GM23338 (cell line): ENCODE measurements around the gene BUB1B. TPM values are rescaled to one million over a fixed set of nuclear protein-coding genes. Genes with fewer than 3 reads are reported as not detected.

Experiments
- ATAC-seq: fragments of 200-7000 bp; cut with Tn5 transposase; 3 replicates; pipeline ENCODE4 v1.9.1; 2020
- DNase-seq: peaks from one replicate; pipeline ENCODE4 v3.0.0-alpha.2; 2015; ENCODE audit warnings: low spot score
- H2AFZ ChIP-seq: fragments of 200-600 bp; sonication (generic); 2 replicates; pipeline ENCODE4 v1.8.0; 2016; ENCODE audit warnings: antibody characterized with exemption, mild to moderate bottlenecking, moderate library complexity
- H3F3A ChIP-seq: fragments of 200-600 bp; sonication (generic); replicated peaks from 2 replicates; pipeline ENCODE4 v1.8.0; 2017; ENCODE audit warnings: antibody characterized with exemption, mixed run types, low read depth
- H3K27ac ChIP-seq: fragments of 200-600 bp; sonication (generic); 2 replicates; pipeline ENCODE4 v1.6.1; 2016; ENCODE audit warnings: low read depth
- H3K27me3 ChIP-seq: fragments of 200-600 bp; sonication (generic); 2 replicates; pipeline ENCODE4 v1.8.0; 2016; ENCODE audit warnings: mild to moderate bottlenecking, mixed run types, moderate library complexity; ENCODE audit not compliant: insufficient read depth
- H3K36me3 ChIP-seq: fragments of 200-600 bp; sonication (generic); 2 replicates; pipeline ENCODE4 v1.8.0; 2016; ENCODE audit warnings: mild to moderate bottlenecking; ENCODE audit not compliant: insufficient read depth
- H3K4me1 ChIP-seq: fragments of 200-600 bp; sonication (generic); 2 replicates; pipeline ENCODE4 v1.8.0; 2016; ENCODE audit warnings: mild to moderate bottlenecking, moderate library complexity; ENCODE audit not compliant: insufficient read depth
- H3K4me2 ChIP-seq: fragments of 200-600 bp; sonication (generic); 2 replicates; pipeline ENCODE4 v1.7.1; 2017; ENCODE audit warnings: mixed run types
- H3K4me3 ChIP-seq: fragments of 200-600 bp; sonication (generic); 2 replicates; pipeline ENCODE4 v1.6.1; 2016; ENCODE audit warnings: mixed run types
- H3K79me2 ChIP-seq: fragments of 200-600 bp; sonication (generic); replicated peaks from 2 replicates; pipeline ENCODE4 v1.8.0; 2017; ENCODE audit warnings: mild to moderate bottlenecking; ENCODE audit not compliant: insufficient read depth
- H3K9me2 ChIP-seq: fragments of 200-600 bp; sonication (generic); 2 replicates; pipeline ENCODE4 v1.8.0; 2017; ENCODE audit not compliant: insufficient read depth
- H4K20me1 ChIP-seq: fragments of 200-600 bp; sonication (generic); replicated peaks from 2 replicates; pipeline ENCODE4 v1.8.0; 2017; ENCODE audit warnings: mild to moderate bottlenecking; ENCODE audit not compliant: insufficient read depth
- H3K27ac Mint-ChIP-seq: 2 replicates; pipeline ENCODE4 v1.8.0; 2020; ENCODE audit warnings: inconsistent platforms, mild to moderate bottlenecking, moderate library complexity, mixed read lengths
- H3K27me3 Mint-ChIP-seq: 3 replicates; pipeline ENCODE4 v1.8.0; 2022; ENCODE audit warnings: low read depth, mild to moderate bottlenecking, moderate library complexity, mixed read lengths, inconsistent platforms; ENCODE audit not compliant: insufficient read depth, poor library complexity
- H3K36me3 Mint-ChIP-seq: 3 replicates; pipeline ENCODE4 v1.8.0; 2021; ENCODE audit warnings: low read depth, mild to moderate bottlenecking, inconsistent platforms, moderate library complexity, mixed read lengths
- H3K4me1 Mint-ChIP-seq: 3 replicates; pipeline ENCODE4 v1.8.0; 2020; ENCODE audit warnings: mild to moderate bottlenecking, inconsistent platforms, mixed read lengths
- H3K4me3 Mint-ChIP-seq: 3 replicates; pipeline ENCODE4 v1.8.0; 2021; ENCODE audit warnings: moderate library complexity, mild to moderate bottlenecking, inconsistent platforms, mixed read lengths
- H3K9me3 Mint-ChIP-seq: 3 replicates; pipeline ENCODE4 v1.8.0; 2020; ENCODE audit warnings: moderate library complexity, mild to moderate bottlenecking, inconsistent platforms, mixed read lengths
- CREB1 ChIP-seq: fragments of 250-450 bp; sonication (Bioruptor Pico); IDR thresholded peaks from 2 replicates; pipeline ENCODE4 v1.5.0; 2020; ENCODE audit warnings: low read depth, mild to moderate bottlenecking, moderate library complexity
- CTCF ChIP-seq, 2 experiments: fragments of 200-600 bp in 1 of 2; sonication (generic) in 1 of 2; conservative IDR thresholded peaks; 2 replicates each; pipeline versions ENCODE4 v1.5.1 to v1.6.1; 2016 to 2017; ENCODE audit warnings: antibody characterized with exemption in 2 of 2, low read depth in 2 of 2, mild to moderate bottlenecking in 2 of 2, moderate library complexity in 1 of 2
- ETS1 ChIP-seq: IDR thresholded peaks from 2 replicates; pipeline ENCODE4 v1.6.1; 2016; ENCODE audit warnings: antibody characterized with exemption
- EZH2 ChIP-seq: fragments of 200-600 bp; sonication (generic); IDR thresholded peaks from one replicate; pipeline ENCODE4 v1.8.0; 2017; ENCODE audit warnings: antibody characterized with exemption, mild to moderate bottlenecking, low read depth; ENCODE audit not compliant: unreplicated experiment
- EZH2phosphoT487 ChIP-seq: fragments of 200-600 bp; sonication (generic); IDR thresholded peaks from one replicate; pipeline ENCODE4 v1.8.1; 2018; ENCODE audit warnings: antibody characterized with exemption; ENCODE audit not compliant: unreplicated experiment
- JUNB ChIP-seq: IDR thresholded peaks from one replicate; pipeline ENCODE4 v1.6.1; 2016; ENCODE audit warnings: antibody characterized with exemption; ENCODE audit not compliant: unreplicated experiment
- NANOG ChIP-seq: IDR thresholded peaks from 2 replicates; pipeline ENCODE4 v1.6.1; 2016; ENCODE audit warnings: antibody characterized with exemption, borderline replicate concordance
- POLR2AphosphoS5 ChIP-seq: IDR thresholded peaks from 2 replicates; pipeline ENCODE4 v1.6.1; 2016; ENCODE audit warnings: antibody characterized with exemption, low read depth
- STAT1 ChIP-seq: IDR thresholded peaks from one replicate; pipeline ENCODE4 v1.6.1; 2016; ENCODE audit warnings: antibody characterized with exemption; ENCODE audit not compliant: unreplicated experiment
- ZNF331 ChIP-seq: fragments of 250-450 bp; sonication (Bioruptor Pico); IDR thresholded peaks from 2 replicates; pipeline ENCODE4 v1.5.0; 2020; ENCODE audit warnings: low read depth, mild to moderate bottlenecking, moderate library complexity
- polyA plus RNA-seq: library from polyadenylated mRNA; unstranded; fragments of >200 nt; fragmentation: Nextera tagmentation; extraction: Ambion mirVana; gene quantifications from 2 replicates; pipeline ENCODE4 v1.2.1, GENCODE V29; 2016
- total RNA-seq: library from RNA; depleted of rRNA; stranded (reverse); fragments of >200 nt; shearing (Covaris generic); gene quantifications from 2 replicates; pipeline ENCODE4 v1.2.3, GENCODE V29; 2014
- TF ChIP-seq, protein P1 (sequence below): fragments of 250-450 bp; sonication (Bioruptor Pico); IDR thresholded peaks from 2 replicates; pipeline ENCODE4 v1.5.0; 2020; ENCODE audit warnings: mild to moderate bottlenecking, moderate library complexity
- TF ChIP-seq, protein P2 (sequence below): IDR thresholded peaks from one replicate; pipeline ENCODE4 v1.6.1; 2018; ENCODE audit warnings: antibody characterized with exemption; ENCODE audit not compliant: unreplicated experiment

The BUB1B gene
- total and polyA plus RNA-seq, 2 experiments from 2014 or later: 77.7 to 160 TPM

DNA sequence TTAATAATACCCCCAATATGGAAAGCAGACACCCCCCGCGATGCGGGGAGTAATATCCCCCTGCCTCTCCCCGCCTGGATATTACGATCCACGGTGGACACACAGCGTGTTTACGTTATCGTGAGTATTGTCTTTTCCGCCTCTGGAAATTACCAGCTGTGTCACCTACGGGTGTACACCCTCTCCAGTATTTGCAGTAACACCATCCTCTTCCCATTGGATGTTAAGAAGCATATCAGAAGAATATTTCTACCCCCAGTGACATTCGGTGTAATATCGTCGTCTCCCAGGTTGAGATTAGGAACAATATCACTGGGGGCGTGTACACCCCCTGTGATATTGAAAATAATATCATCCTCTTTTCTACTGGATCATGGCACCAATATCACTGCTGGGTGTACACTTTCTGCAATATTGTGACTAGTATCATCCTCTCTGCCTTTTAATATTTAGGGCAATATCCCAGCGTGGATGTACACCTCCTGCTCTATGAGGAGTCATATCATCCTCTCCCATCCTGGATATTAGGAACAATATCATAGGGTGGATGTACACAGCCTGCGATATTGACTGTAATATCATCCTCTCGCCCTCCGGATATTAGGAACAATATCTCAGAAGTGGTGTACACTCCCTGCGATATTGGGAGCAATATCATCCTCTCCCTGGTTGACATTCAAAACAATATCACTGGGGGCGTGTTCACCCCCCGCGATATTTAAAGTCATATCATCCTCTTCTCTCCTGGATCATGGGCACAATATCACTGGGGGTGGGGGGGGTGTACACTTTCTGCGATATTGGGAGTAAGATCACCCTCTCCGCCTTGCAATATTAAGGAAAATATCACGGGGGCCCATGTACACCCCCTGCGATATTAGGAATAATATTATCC lies 31.9 kb upstream of the BUB1B start:
- no peaks in the 10 kb centered on the region; the same call in 1 of the 2 replicates for H3F3A ChIP-seq
- H3K36me3 ChIP-seq: no peaks in the 10 kb centered on the region
- H3K9me2 ChIP-seq: no peaks in the 10 kb centered on the region
- no peak for DNase-seq
- H3K27ac ChIP-seq: no peak overlapping the region
- peaks cover 6% of the 10 kb centered on the region for H3K27me3 Mint-ChIP-seq
- H3K4me3 Mint-ChIP-seq: no peak overlapping the region
- no peak overlapping the region for H2AFZ ChIP-seq
- no peaks in the 10 kb centered on the region; the same call in 2 of the 3 replicates for H3K9me3 Mint-ChIP-seq
- H3K4me1 Mint-ChIP-seq: peaks cover 19% of the 10 kb centered on the region
- TF ChIP-seq CTCF (conservative IDR thresholded peaks at IDR 0.05; ENCODE audit: low read depth in 2 of 2) (no peak), ZNF331 (CRISPR knock-in tag) (no peak), CREB1 (no peak), NANOG (no peak), POLR2AphosphoS5 (no peak), EZH2phosphoT487 (no peak), ETS1 (no peak), JUNB (no peak), STAT1 (no peak), EZH2 (no peak)
- TF ChIP-seq, protein P1, sequence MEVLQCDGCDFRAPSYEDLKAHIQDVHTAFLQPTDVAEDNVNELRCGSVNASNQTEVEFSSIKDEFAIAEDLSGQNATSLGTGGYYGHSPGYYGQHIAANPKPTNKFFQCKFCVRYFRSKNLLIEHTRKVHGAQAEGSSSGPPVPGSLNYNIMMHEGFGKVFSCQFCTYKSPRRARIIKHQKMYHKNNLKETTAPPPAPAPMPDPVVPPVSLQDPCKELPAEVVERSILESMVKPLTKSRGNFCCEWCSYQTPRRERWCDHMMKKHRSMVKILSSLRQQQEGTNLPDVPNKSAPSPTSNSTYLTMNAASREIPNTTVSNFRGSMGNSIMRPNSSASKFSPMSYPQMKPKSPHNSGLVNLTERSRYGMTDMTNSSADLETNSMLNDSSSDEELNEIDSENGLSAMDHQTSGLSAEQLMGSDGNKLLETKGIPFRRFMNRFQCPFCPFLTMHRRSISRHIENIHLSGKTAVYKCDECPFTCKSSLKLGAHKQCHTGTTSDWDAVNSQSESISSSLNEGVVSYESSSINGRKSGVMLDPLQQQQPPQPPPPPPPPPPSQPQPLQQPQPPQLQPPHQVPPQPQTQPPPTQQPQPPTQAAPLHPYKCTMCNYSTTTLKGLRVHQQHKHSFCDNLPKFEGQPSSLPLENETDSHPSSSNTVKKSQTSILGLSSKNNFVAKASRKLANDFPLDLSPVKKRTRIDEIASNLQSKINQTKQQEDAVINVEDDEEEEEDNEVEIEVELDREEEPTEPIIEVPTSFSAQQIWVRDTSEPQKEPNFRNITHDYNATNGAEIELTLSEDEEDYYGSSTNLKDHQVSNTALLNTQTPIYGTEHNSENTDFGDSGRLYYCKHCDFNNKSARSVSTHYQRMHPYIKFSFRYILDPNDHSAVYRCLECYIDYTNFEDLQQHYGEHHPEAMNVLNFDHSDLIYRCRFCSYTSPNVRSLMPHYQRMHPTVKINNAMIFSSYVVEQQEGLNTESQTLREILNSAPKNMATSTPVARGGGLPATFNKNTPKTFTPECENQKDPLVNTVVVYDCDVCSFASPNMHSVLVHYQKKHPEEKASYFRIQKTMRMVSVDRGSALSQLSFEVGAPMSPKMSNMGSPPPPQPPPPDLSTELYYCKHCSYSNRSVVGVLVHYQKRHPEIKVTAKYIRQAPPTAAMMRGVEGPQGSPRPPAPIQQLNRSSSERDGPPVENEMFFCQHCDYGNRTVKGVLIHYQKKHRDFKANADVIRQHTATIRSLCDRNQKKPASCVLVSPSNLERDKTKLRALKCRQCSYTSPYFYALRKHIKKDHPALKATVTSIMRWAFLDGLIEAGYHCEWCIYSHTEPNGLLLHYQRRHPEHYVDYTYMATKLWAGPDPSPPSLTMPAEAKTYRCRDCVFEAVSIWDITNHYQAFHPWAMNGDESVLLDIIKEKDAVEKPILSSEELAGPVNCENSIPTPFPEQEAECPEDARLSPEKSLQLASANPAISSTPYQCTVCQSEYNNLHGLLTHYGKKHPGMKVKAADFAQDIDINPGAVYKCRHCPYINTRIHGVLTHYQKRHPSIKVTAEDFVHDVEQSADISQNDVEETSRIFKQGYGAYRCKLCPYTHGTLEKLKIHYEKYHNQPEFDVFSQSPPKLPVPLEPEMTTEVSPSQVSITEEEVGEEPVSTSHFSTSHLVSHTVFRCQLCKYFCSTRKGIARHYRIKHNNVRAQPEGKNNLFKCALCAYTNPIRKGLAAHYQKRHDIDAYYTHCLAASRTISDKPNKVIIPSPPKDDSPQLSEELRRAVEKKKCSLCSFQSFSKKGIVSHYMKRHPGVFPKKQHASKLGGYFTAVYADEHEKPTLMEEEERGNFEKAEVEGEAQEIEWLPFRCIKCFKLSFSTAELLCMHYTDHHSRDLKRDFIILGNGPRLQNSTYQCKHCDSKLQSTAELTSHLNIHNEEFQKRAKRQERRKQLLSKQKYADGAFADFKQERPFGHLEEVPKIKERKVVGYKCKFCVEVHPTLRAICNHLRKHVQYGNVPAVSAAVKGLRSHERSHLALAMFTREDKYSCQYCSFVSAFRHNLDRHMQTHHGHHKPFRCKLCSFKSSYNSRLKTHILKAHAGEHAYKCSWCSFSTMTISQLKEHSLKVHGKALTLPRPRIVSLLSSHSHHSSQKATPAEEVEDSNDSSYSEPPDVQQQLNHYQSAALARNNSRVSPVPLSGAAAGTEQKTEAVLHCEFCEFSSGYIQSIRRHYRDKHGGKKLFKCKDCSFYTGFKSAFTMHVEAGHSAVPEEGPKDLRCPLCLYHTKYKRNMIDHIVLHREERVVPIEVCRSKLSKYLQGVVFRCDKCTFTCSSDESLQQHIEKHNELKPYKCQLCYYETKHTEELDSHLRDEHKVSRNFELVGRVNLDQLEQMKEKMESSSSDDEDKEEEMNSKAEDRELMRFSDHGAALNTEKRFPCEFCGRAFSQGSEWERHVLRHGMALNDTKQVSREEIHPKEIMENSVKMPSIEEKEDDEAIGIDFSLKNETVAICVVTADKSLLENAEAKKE (CRISPR knock-in tag): no peak
- TF ChIP-seq, protein P2, sequence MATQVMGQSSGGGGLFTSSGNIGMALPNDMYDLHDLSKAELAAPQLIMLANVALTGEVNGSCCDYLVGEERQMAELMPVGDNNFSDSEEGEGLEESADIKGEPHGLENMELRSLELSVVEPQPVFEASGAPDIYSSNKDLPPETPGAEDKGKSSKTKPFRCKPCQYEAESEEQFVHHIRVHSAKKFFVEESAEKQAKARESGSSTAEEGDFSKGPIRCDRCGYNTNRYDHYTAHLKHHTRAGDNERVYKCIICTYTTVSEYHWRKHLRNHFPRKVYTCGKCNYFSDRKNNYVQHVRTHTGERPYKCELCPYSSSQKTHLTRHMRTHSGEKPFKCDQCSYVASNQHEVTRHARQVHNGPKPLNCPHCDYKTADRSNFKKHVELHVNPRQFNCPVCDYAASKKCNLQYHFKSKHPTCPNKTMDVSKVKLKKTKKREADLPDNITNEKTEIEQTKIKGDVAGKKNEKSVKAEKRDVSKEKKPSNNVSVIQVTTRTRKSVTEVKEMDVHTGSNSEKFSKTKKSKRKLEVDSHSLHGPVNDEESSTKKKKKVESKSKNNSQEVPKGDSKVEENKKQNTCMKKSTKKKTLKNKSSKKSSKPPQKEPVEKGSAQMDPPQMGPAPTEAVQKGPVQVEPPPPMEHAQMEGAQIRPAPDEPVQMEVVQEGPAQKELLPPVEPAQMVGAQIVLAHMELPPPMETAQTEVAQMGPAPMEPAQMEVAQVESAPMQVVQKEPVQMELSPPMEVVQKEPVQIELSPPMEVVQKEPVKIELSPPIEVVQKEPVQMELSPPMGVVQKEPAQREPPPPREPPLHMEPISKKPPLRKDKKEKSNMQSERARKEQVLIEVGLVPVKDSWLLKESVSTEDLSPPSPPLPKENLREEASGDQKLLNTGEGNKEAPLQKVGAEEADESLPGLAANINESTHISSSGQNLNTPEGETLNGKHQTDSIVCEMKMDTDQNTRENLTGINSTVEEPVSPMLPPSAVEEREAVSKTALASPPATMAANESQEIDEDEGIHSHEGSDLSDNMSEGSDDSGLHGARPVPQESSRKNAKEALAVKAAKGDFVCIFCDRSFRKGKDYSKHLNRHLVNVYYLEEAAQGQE: no peak
- H3K36me3 Mint-ChIP-seq: no peaks in the 10 kb centered on the region
- H3K4me2 ChIP-seq: no peak overlapping the region
- no peaks in the 10 kb centered on the region for H3K79me2 ChIP-seq
- no peaks in the 10 kb centered on the region for H3K27me3 ChIP-seq
- H3K4me1 ChIP-seq: peaks cover 14% of the 10 kb centered on the region
- H3K27ac Mint-ChIP-seq: no peak overlapping the region
- ATAC-seq: no peak
- H3K4me3 ChIP-seq: no peak overlapping the region
- H4K20me1 ChIP-seq: no peaks in the 10 kb centered on the region
